ENCODE data around the gene YTHDF2. TPM values are rescaled to one million over a fixed set of nuclear protein-coding genes. Genes with fewer than 3 reads are reported as not detected.
"Not testable (repeated sequence)": the region's sequence is repeated elsewhere in the genome, so short reads cannot be mapped to it uniquely, and the experiment has no call there.

Gene YTHDF2
- total RNA-seq, 2 donors from 2014 or later, result 31.5 to 37.8 TPM

- DNase-seq (ENCODE audit: low spot score), result no peak
- no peak overlapping the region for H3K27ac ChIP-seq
- no peak overlapping the region for H3K4me3 ChIP-seq
These were observed 18.0 kb upstream of the YTHDF2 start for GRCh38 chr1:28718586-28719331.

GRCh38 chr1:28719332-28719619 lies 17.5 kb upstream of the YTHDF2 start:
- H3K9me3 ChIP-seq, result no peaks in the 10 kb centered on the region
- H3K27ac ChIP-seq, result no peak overlapping the region
- no peaks in the 10 kb centered on the region for H3K27me3 ChIP-seq
- H3K4me1 ChIP-seq, result no peaks in the 10 kb centered on the region
- no peak for DNase-seq (ENCODE audit: low spot score)
- no peak for TF ChIP-seq CTCF (IDR thresholded peaks at IDR 0.05)
- H3K36me3 ChIP-seq, result peaks cover 3% of the 10 kb centered on the region
- H3K4me3 ChIP-seq, result no peak overlapping the region

More at GRCh38 chr1:28718586-28719331, 18.0 kb upstream of the YTHDF2 start:
- no peak for TF ChIP-seq CTCF (IDR thresholded peaks at IDR 0.05)
- H3K4me1 ChIP-seq, result no peaks in the 10 kb centered on the region
- H3K36me3 ChIP-seq, result peaks cover 7% of the 10 kb centered on the region
- H3K9me3 ChIP-seq, result no peaks in the 10 kb centered on the region
- H3K27me3 ChIP-seq, result no peaks in the 10 kb centered on the region

DNA sequence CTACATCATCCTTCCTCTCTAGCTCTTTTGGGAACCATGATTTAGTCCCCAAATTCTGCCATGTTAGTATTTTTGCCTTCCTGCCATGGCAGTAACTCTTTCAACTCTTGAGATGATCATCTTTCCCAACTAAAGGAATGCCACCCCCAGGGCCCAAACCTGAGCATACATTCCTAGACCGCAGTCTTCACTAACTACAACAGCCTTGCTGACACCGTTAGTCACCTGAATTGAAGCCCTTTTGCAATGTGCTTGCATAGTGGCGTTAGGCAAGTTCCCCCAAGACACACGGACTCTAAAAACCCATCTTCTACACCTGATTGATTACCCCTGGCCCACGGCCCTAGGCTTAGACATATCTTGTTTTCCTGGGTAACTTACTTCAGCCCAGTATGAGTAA lies 16.4 kb upstream of the YTHDF2 start:
- H3K27me3 ChIP-seq, result no peaks in the 10 kb centered on the region
- H3K9me3 ChIP-seq, result no peaks in the 10 kb centered on the region
- H3K4me1 ChIP-seq, result no peaks in the 10 kb centered on the region
- H3K4me3 ChIP-seq, result no peak overlapping the region
- TF ChIP-seq CTCF (IDR thresholded peaks at IDR 0.05), result no peak
- no peak overlapping the region for H3K27ac ChIP-seq
- H3K36me3 ChIP-seq, result no peaks in the 10 kb centered on the region
- DNase-seq (ENCODE audit: low spot score), result no peak

GRCh38 chr1:28721927-28722326 lies 14.8 kb upstream of the YTHDF2 start:
- DNase-seq (ENCODE audit: low spot score); H3K9me3 ChIP-seq; H3K4me1 ChIP-seq; H3K27me3 ChIP-seq; H3K36me3 ChIP-seq; H3K4me3 ChIP-seq; H3K27ac ChIP-seq: not testable (repeated sequence)

GRCh38 chr1:28725365-28725764 lies 11.4 kb upstream of the YTHDF2 start:
- not testable (repeated sequence) for H3K4me3 ChIP-seq; H3K9me3 ChIP-seq; DNase-seq (ENCODE audit: low spot score); H3K27ac ChIP-seq; H3K27me3 ChIP-seq; H3K4me1 ChIP-seq; H3K36me3 ChIP-seq

DNA sequence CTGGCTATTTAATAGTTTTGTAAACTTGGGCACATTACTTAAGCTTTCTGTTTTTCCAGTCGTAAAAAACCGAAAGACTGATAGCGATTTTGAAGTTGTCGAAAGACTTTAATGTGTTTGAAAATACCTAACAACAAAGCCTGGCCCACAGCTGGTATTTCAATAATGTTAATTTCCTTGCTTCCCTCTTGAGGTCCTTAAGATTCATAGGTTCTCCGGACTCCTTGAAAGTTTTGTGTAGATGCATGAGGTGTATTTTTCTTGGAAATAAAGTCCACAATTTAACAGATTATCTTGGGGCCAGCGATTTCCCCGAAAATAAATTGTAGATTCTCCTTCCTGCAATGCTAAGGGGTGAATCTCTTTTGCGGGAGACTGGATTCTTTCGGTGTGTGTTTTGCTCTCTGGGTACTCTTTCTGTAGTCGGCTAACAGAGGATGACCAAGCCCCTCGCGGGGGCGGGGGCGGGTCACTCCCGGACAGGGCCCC lies 735 bp upstream of the YTHDF2 start:
- H3K4me1 ChIP-seq, result peaks cover 0 to 37% of the 10 kb centered on the region in 2 donors
- TF ChIP-seq CTCF (IDR thresholded peaks at IDR 0.05), result no peak
- DNase-seq (ENCODE audit: low spot score), result no peak
- peaks cover 24% of the 10 kb centered on the region for H3K36me3 ChIP-seq
- H3K9me3 ChIP-seq, result no peaks in the 10 kb centered on the region
- H3K27ac ChIP-seq, result peak overlapping the region; percentile 87 to 91
- H3K4me3 ChIP-seq, result peak overlapping the region; percentile 71 to 89
- H3K27me3 ChIP-seq, result no peaks in the 10 kb centered on the region
